Body of pancreas (tissue), 4 donors: ENCODE results near the gene NTRK2. TPM values are rescaled to one million over a fixed set of nuclear protein-coding genes. Genes with fewer than 3 reads are reported as not detected.

Experiments used
- ATAC-seq: fragments of 150-250 bp; one replicate; pipeline ENCODE4 v1.9.1; 2016
- DNase-seq, 4 donors: peaks; one replicate each; pipeline ENCODE4 v3.0.0-alpha.2; 2019
- H3K27ac ChIP-seq, 4 donors: fragments of 200-600 bp; sonication (generic); 1 replicate in 3 of 4; 2 replicates in 1 of 4; pipeline versions ENCODE4 v1.5.1 to v1.6.1; 2016 to 2019; ENCODE audit warnings: mild to moderate bottlenecking in 1 of 4, mixed read lengths in 1 of 4, moderate library complexity in 1 of 4
- H3K27me3 ChIP-seq, 2 donors: fragments of 200-600 bp; sonication (generic); one replicate each; pipeline ENCODE4 v1.6.0; 2016; ENCODE audit warnings: mild to moderate bottlenecking in 1 of 2
- H3K36me3 ChIP-seq, 2 donors: fragments of 200-600 bp; sonication (generic); replicated peaks in 1 of 2; 2 replicates each; pipeline ENCODE4 v1.5.1; 2016; ENCODE audit warnings: low read depth in 2 of 2; ENCODE audit not compliant: insufficient read depth in 1 of 2
- H3K4me1 ChIP-seq: fragments of 200-600 bp; sonication (generic); one replicate; pipeline ENCODE4 v1.6.0; 2016
- H3K4me3 ChIP-seq, 2 donors: fragments of 200-600 bp; sonication (generic); 1 replicate in 1 of 2; 2 replicates in 1 of 2; pipeline ENCODE4 v1.5.1; 2016 to 2019
- H3K9me3 ChIP-seq, 3 donors: fragments of 200-600 bp; sonication (generic); 1 replicate in 2 of 3; 2 replicates in 1 of 3; pipeline ENCODE4 v1.5.1; 2016
- POLR2A ChIP-seq, 3 donors: fragments of 450-650 bp; IDR thresholded peaks; one replicate each; pipeline ENCODE4 v1.6.1; 2016; ENCODE audit warnings: antibody characterized with exemption in 3 of 3, mild to moderate bottlenecking in 2 of 3
- WGBS, 2 donors: methylation state at CpG; one replicate each; pipeline ENCODE4 v1.1.5; 2017; 5-methylcytosine and 5-hydroxymethylcytosine counted together
- intact Hi-C: fragments of 100-400 bp; cut with DNase I; formaldehyde crosslinking; loops from one replicate; pipeline ENCODE4 v1.15.1; 2023
- total RNA-seq, 2 donors: library from RNA; depleted of rRNA; stranded (reverse); fragments of >200 nt; gene quantifications; one replicate each; pipeline ENCODE4 v1.1.0, GENCODE V29; 2016
- TF ChIP-seq, protein P1 (sequence below), 7 experiments: fragments of 450-650 bp in 4 of 7; fragments of 200-600 bp in 3 of 7; sonication (generic) in 3 of 7; IDR thresholded peaks; one replicate each; pipeline ENCODE4 v1.5.1; 2016 to 2019; ENCODE audit warnings: antibody characterized with exemption in 7 of 7

Gene NTRK2
- total RNA-seq, 2 donors from 2014 or later: 20.5 to 37.9 TPM

GRCh38 chr9:85045271-85045670, 375.7 kb downstream of the NTRK2 start:
- H3K9me3 ChIP-seq: no peaks in the 10 kb centered on the region
- WGBS, 2 donors: 72 to 79% methylated on average over 6 of the region's 6 CpGs
- no peak for ATAC-seq

DNA sequence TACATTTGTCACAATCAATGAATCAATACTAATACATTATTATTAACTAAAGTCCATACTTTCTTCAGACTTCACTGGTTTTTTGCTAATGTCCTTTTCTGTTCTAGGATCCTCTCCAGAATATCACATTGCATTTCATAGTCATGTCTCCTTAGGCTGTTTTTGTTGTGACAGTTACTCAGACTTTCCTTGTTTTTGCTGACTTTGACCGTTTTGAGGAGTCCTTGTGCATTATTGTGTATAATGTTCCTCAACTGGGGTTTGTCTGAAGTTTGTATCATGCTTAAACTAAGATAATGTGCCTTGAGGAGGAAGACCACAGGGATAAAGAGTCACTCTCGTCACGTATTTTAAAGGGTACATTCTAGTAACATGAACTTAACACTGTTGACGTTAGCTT, 376.9 kb downstream of the NTRK2 start:
- no peaks in the 10 kb centered on the region for H3K27me3 ChIP-seq
- DNase-seq (no peak), ATAC-seq (no peak)
- TF ChIP-seq, protein P1, sequence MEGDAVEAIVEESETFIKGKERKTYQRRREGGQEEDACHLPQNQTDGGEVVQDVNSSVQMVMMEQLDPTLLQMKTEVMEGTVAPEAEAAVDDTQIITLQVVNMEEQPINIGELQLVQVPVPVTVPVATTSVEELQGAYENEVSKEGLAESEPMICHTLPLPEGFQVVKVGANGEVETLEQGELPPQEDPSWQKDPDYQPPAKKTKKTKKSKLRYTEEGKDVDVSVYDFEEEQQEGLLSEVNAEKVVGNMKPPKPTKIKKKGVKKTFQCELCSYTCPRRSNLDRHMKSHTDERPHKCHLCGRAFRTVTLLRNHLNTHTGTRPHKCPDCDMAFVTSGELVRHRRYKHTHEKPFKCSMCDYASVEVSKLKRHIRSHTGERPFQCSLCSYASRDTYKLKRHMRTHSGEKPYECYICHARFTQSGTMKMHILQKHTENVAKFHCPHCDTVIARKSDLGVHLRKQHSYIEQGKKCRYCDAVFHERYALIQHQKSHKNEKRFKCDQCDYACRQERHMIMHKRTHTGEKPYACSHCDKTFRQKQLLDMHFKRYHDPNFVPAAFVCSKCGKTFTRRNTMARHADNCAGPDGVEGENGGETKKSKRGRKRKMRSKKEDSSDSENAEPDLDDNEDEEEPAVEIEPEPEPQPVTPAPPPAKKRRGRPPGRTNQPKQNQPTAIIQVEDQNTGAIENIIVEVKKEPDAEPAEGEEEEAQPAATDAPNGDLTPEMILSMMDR (IDR thresholded peaks at IDR 0.05): no peak
- TF ChIP-seq POLR2A (IDR thresholded peaks at IDR 0.05): no peak
- no peaks in the 10 kb centered on the region for H3K36me3 ChIP-seq
- intact Hi-C loops: no loop called here
- no peak overlapping the region for H3K4me3 ChIP-seq
- no peak overlapping the region for H3K27ac ChIP-seq
- WGBS, 2 donors: 68 to 84% methylated on average over 4 of the region's 4 CpGs
- H3K4me1 ChIP-seq: no peaks in the 10 kb centered on the region
- no peaks in the 10 kb centered on the region for H3K9me3 ChIP-seq

More at GRCh38 chr9:85045271-85045670, 375.7 kb downstream of the NTRK2 start:
- Histone ChIP-seq H3K27ac (no peak overlapping the region), H3K27me3 (no peaks in the 10 kb centered on the region), H3K4me3 (no peak overlapping the region), H3K4me1 (no peaks in the 10 kb centered on the region), H3K36me3 (no peaks in the 10 kb centered on the region)
- no peak for DNase-seq
- intact Hi-C loops: no loop called here
- TF ChIP-seq, protein P1 (IDR thresholded peaks at IDR 0.05): no peak
- no peak for TF ChIP-seq POLR2A (IDR thresholded peaks at IDR 0.05)

GRCh38 chr9:85053206-85053786, 383.8 kb downstream of the NTRK2 start:
- ATAC-seq (no peak), DNase-seq (no peak)
- Histone ChIP-seq H3K9me3 (no peaks in the 10 kb centered on the region), H3K27ac (no peak overlapping the region), H3K27me3 (no peaks in the 10 kb centered on the region), H3K4me3 (no peak overlapping the region), H3K4me1 (no peaks in the 10 kb centered on the region), H3K36me3 (no peaks in the 10 kb centered on the region)
- intact Hi-C loops: no loop called here
- WGBS, 2 donors: 11 to 12% methylated on average over 2 of the region's 2 CpGs
- TF ChIP-seq POLR2A (IDR thresholded peaks at IDR 0.05): no peak
- TF ChIP-seq, protein P1 (IDR thresholded peaks at IDR 0.05): no peak

DNA sequence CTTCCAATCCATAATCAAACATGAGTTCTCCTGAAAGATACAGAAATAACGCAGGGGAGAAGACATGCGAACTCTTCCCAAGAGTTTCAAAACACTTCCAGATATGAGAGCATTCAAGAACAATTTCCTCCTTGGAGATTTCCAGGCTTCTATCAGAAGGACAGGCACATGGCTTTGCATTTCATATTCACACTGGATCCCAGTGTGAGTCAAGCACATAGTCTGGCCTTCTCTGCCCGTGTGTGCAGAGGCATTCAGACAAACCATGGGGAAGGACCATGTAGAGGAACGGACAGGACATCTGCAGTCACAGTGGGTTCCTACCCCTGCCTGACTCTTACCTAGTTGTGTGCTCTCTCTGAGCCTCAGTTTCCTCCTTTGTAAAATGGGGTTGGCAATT, 384.5 kb downstream of the NTRK2 start:
- Histone ChIP-seq H3K27ac (no peak overlapping the region), H3K4me3 (no peak overlapping the region), H3K9me3 (no peaks in the 10 kb centered on the region), H3K27me3 (no peaks in the 10 kb centered on the region), H3K4me1 (no peaks in the 10 kb centered on the region), H3K36me3 (no peaks in the 10 kb centered on the region)
- intact Hi-C loops: no loop called here
- DNase-seq (no peak), ATAC-seq (no peak)
- TF ChIP-seq POLR2A (IDR thresholded peaks at IDR 0.05): no peak
- TF ChIP-seq, protein P1 (IDR thresholded peaks at IDR 0.05): no peak
- 82 to 89% methylated on average over 4 of the region's 4 CpGs for WGBS, 2 donors

- TF ChIP-seq, protein P1 (IDR thresholded peaks at IDR 0.05): no peak
- TF ChIP-seq POLR2A (IDR thresholded peaks at IDR 0.05): no peak
- H3K4me1 ChIP-seq: no peaks in the 10 kb centered on the region
- no peaks in the 10 kb centered on the region for H3K36me3 ChIP-seq
- WGBS, 2 donors: 56 to 68% methylated on average over 2 of the region's 2 CpGs
- ATAC-seq: no peak
- DNase-seq: no peak
- no peaks in the 10 kb centered on the region for H3K27me3 ChIP-seq
- intact Hi-C loops: no loop called here
- H3K9me3 ChIP-seq: no peaks in the 10 kb centered on the region
- H3K4me3 ChIP-seq: no peak overlapping the region
- H3K27ac ChIP-seq: no peak overlapping the region
Observed at GRCh38 chr9:85055506-85056202, 386.1 kb downstream of the NTRK2 start.
